Left lung (tissue), 10 donors: Measurements from ENCODE around the gene NUDT6. TPM values are rescaled to one million over a fixed set of nuclear protein-coding genes. Genes with fewer than 3 reads are reported as not detected.

Experiments used
- ATAC-seq: fragments of 200-7000 bp; cut with Tn5 transposase; one replicate; pipeline ENCODE4 v1.9.1; 2020; ENCODE audit warnings: moderate library complexity
- DNase-seq, 4 donors: peaks; one replicate each; pipeline ENCODE4 v3.0.0-alpha.2; 2013 to 2020
- H3K27ac ChIP-seq, 2 donors: fragments of 200-600 bp; sonication (generic) in 1 of 2; one replicate each; pipeline versions ENCODE4 v1.5.0 to v1.8.0; 2020 to 2021
- H3K27me3 ChIP-seq, 2 donors: fragments of 200-600 bp; sonication (generic) in 1 of 2; one replicate each; pipeline versions ENCODE4 v1.5.0 to v1.8.0; 2020 to 2021
- H3K36me3 ChIP-seq, 2 donors: fragments of 200-600 bp; sonication (generic) in 1 of 2; one replicate each; pipeline versions ENCODE4 v1.5.0 to v1.8.0; 2020 to 2021
- H3K4me1 ChIP-seq, 2 donors: fragments of 200-600 bp; one replicate each; pipeline ENCODE4 v1.8.0; 2021
- H3K4me3 ChIP-seq, 2 donors: fragments of 200-600 bp; sonication (generic) in 1 of 2; one replicate each; pipeline versions ENCODE4 v1.5.0 to v1.8.0; 2020 to 2021; ENCODE audit warnings: mild to moderate bottlenecking in 1 of 2
- H3K9me3 ChIP-seq, 2 donors: fragments of 200-600 bp; sonication (generic) in 1 of 2; one replicate each; pipeline versions ENCODE4 v1.5.0 to v1.8.0; 2020 to 2021
- CTCF ChIP-seq, 2 donors: fragments of 200-600 bp; sonication (generic) in 1 of 2; IDR thresholded peaks; one replicate each; pipeline versions ENCODE4 v1.5.0 to v1.8.0; 2021; ENCODE audit warnings: antibody characterized with exemption in 2 of 2
- intact Hi-C, 2 donors: fragments of 100-400 bp; cut with DNase I; formaldehyde crosslinking; loops; one replicate each; pipeline versions ENCODE4 v1.11.2 to v1.14.2; 2022
- polyA plus RNA-seq, 6 donors: library from polyadenylated mRNA; unstranded; fragments of 120-200 nt; gene quantifications; one replicate each; pipeline ENCODE4 v1.2.1, GENCODE V29; 2013; ENCODE audit not compliant: insufficient read length in 6 of 6
- total RNA-seq, 2 donors: library from RNA; stranded (reverse); fragmentation: NEBNext Ultra II Directional; extraction: Animal tissue kit (Norgen Biotek cat#: 25700); gene quantifications; one replicate each; pipeline ENCODE4 v1.2.1, GENCODE V29; 2021
- donor health status: DM: no; HTN: yes; CAD: no.
- donor health status: DM: no; HTN: no; CAD: no.

The NUDT6 gene
- total and polyA plus RNA-seq, 8 donors: 5.1 to 19.9 (median 14.7) TPM

- H3K4me3 ChIP-seq: no peak overlapping the region
- no peaks in the 10 kb centered on the region for H3K36me3 ChIP-seq
- no peaks in the 10 kb centered on the region for H3K4me1 ChIP-seq
- no peaks in the 10 kb centered on the region for H3K9me3 ChIP-seq
- ATAC-seq (no peak), DNase-seq (no peak)
- H3K27me3 ChIP-seq: no peaks in the 10 kb centered on the region
- TF ChIP-seq CTCF (IDR thresholded peaks at IDR 0.05): no peak
- H3K27ac ChIP-seq: no peak overlapping the region
- intact Hi-C loops: no loop called here
Measured at GRCh38 chr4:122909683-122910082, 12.7 kb downstream of the NUDT6 start.

GRCh38 chr4:122908223-122908622 lies 14.2 kb downstream of the NUDT6 start:
- ATAC-seq: no peak
- intact Hi-C loops: no loop called here
- H3K27me3 ChIP-seq: no peaks in the 10 kb centered on the region
- no peak overlapping the region for H3K4me3 ChIP-seq
- H3K36me3 ChIP-seq: no peaks in the 10 kb centered on the region
- H3K4me1 ChIP-seq: no peaks in the 10 kb centered on the region
- no peak for DNase-seq
- H3K27ac ChIP-seq: no peak overlapping the region
- TF ChIP-seq CTCF (IDR thresholded peaks at IDR 0.05): no peak
- H3K9me3 ChIP-seq: no peaks in the 10 kb centered on the region

- no peak for TF ChIP-seq CTCF (IDR thresholded peaks at IDR 0.05)
- H3K36me3 ChIP-seq: no peaks in the 10 kb centered on the region
- H3K27me3 ChIP-seq: no peaks in the 10 kb centered on the region
- ATAC-seq (no peak), DNase-seq (no peak)
- H3K9me3 ChIP-seq: no peaks in the 10 kb centered on the region
- no peaks in the 10 kb centered on the region for H3K4me1 ChIP-seq
- intact Hi-C loops: no loop called here
- H3K4me3 ChIP-seq: no peak overlapping the region
- H3K27ac ChIP-seq: no peak overlapping the region
Measured at GRCh38 chr4:122906859-122907305, 15.5 kb downstream of the NUDT6 start.

- ATAC-seq: no peak
- Histone ChIP-seq H3K27me3 (no peaks in the 10 kb centered on the region), H3K4me3 (no peak overlapping the region), H3K36me3 (no peaks in the 10 kb centered on the region), H3K4me1 (no peaks in the 10 kb centered on the region), H3K27ac (no peak overlapping the region), H3K9me3 (no peaks in the 10 kb centered on the region)
- intact Hi-C loops: no loop called here
- TF ChIP-seq CTCF (IDR thresholded peaks at IDR 0.05): no peak
- DNase-seq: no peak
Measured at GRCh38 chr4:122903766-122904288, 18.6 kb downstream of the NUDT6 start.

GRCh38 chr4:122901247-122902010 lies 21.0 kb downstream of the NUDT6 start:
- no peak overlapping the region for H3K4me3 ChIP-seq
- intact Hi-C loops: no loop called here
- ATAC-seq: no peak
- DNase-seq: no peak
- no peaks in the 10 kb centered on the region for H3K27me3 ChIP-seq
- no peak for TF ChIP-seq CTCF (IDR thresholded peaks at IDR 0.05)
- no peaks in the 10 kb centered on the region for H3K36me3 ChIP-seq
- H3K27ac ChIP-seq: no peak overlapping the region
- no peaks in the 10 kb centered on the region for H3K4me1 ChIP-seq
- H3K9me3 ChIP-seq: no peaks in the 10 kb centered on the region
